ENCODE measurements around the gene IGF1R. TPM values are rescaled to one million over a fixed set of nuclear protein-coding genes. Genes with fewer than 3 reads are reported as not detected.
A peak's percentile ranks its signal among the peaks of the same experiment; 100 is the strongest.

The IGF1R gene
- total and polyA plus RNA-seq, 2 of the 8 experiments (the other 6 are each of a cell fraction or from before 2014, with no cell fraction given), result 32.9 to 109 TPM

GRCh38 chr15:98779463-98780071, 131.2 kb downstream of the IGF1R start (continued):
- TF ChIP-seq CHD1 (IDR thresholded peaks at IDR 0.05; ENCODE audit: low read depth, low read length) (no peak), ATF2 (IDR thresholded peaks at IDR 0.05; ENCODE audit: low read length) (no peak), EP300 (IDR thresholded peaks at IDR 0.05; ENCODE audit: borderline replicate concordance in 1 of 2, low read depth in 2 of 2, low read length in 2 of 2) (no peak), HDAC2 (IDR thresholded peaks at IDR 0.05; ENCODE audit: borderline replicate concordance in 1 of 2, low read depth in 2 of 2, low read length in 2 of 2) (0 out of 4 replicates have a peak, but pooled peaks of 1 of the 2 experiments have one; percentile 42), POU5F1 (IDR thresholded peaks at IDR 0.05; ENCODE audit: low read depth, low read length) (no peak), ZNF274 (IDR thresholded peaks at IDR 0.05; ENCODE audit: borderline replicate concordance, extremely low read depth, low read length) (no peak), RAD21 (IDR thresholded peaks at IDR 0.05 in 1 of 2, conservative IDR thresholded peaks at IDR 0.05 in 1 of 2; ENCODE audit: low read depth in 2 of 2, low read length in 2 of 2) (peak; percentile 89 to 95), JUND (IDR thresholded peaks at IDR 0.05; ENCODE audit: low read length) (0 out of 2 replicates have a peak, but pooled peaks have one; percentile 70)
- TF ChIP-seq, protein P1, sequence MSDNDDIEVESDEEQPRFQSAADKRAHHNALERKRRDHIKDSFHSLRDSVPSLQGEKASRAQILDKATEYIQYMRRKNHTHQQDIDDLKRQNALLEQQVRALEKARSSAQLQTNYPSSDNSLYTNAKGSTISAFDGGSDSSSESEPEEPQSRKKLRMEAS (IDR thresholded peaks at IDR 0.05), result 0 out of 2 replicates have a peak, but pooled peaks have one; percentile 16
